NCI-H2196 treated with DMSO at 0.1 percent for 48 hours (cell line): ENCODE measurements around the gene MAP2K4.
"Not testable (repeated sequence)": the region's sequence is repeated elsewhere in the genome, so short reads cannot be mapped to it uniquely, and the experiment has no call there.

Experiments used
- DNase-seq: peaks from one replicate; lab custom pipeline; 2025; ENCODE audit not compliant: unreplicated experiment; lab: John Stamatoyannopoulos, UW

MAP2K4 gene

DNA sequence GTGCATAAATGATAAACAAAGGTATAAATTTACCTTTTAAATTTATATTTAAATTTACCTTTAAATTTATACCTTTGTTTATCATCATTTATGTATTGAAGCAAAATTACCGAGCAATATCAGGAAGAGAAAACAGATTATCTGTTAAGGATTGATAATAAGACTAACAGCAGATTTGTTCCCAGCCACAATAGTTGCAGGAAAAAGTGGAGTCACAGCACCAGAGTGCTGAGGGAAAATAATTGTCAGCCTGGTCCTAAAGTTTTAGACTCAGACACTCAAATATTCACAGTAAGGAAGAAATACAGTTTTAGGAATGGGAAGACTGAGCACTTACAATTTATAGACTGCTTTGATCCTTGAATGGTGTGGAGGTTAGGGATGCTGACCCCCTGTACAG, 117.2 kb downstream of the MAP2K4 start:
- no peak for DNase-seq

DNA sequence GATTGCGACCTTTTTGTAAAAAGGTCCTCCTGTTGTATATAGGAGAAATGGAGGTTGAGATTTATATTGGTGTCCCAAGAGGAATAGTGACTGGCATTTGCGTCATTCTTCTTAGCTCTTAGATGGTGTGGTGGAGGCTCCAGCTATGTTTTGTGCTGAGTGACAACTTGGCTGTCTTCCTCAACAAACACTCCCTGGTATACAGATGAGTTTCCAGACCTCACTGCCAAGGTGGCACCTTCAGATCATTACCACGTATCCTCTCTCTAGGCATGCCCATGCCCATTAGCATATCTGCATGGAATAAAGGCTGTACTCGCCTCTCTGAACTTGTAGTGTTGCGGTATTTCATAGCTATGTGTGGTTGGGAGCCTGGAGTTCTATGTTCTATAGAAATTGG, 120.0 kb downstream of the MAP2K4 start:
- no peak for DNase-seq

DNA sequence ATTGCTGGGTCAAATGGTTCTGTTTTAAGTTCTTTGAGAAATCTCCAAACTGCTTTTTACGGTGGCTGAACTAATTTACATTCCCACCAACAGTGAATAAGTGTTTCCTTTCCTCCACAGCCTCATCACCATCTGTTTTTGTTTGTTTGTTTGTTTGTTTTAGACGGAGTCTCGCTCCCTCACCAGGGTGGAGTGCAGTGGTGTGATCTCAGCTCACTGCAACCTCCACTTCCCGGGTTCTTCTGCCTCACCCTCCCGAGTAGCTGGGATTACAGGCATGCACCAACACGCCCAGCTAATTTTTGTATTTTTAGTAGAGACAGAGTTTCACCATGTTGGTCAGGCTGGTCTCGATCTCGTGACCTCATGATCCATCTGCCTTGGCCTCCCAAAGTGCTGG, 141.5 kb downstream of the MAP2K4 start:
- DNase-seq: not testable (repeated sequence)

DNA sequence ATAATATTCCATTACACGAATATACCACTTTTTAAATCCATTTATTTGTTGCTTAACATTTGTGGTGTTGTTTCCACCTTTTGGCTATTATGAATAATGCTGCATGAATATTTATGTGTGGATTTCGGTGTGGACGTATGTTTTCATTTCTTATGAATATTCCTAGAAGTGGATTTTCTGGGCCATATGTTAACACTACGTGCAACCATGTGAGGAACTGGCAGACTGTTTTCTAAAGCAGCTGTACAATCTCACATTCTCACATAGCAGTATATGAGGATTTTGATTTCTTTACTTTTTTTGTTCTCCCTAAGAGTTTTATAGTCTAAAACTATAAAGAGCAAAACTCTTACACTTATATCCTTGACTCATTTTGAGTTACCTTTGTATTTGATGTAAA, 143.4 kb downstream of the MAP2K4 start:
- no peak for DNase-seq

DNA sequence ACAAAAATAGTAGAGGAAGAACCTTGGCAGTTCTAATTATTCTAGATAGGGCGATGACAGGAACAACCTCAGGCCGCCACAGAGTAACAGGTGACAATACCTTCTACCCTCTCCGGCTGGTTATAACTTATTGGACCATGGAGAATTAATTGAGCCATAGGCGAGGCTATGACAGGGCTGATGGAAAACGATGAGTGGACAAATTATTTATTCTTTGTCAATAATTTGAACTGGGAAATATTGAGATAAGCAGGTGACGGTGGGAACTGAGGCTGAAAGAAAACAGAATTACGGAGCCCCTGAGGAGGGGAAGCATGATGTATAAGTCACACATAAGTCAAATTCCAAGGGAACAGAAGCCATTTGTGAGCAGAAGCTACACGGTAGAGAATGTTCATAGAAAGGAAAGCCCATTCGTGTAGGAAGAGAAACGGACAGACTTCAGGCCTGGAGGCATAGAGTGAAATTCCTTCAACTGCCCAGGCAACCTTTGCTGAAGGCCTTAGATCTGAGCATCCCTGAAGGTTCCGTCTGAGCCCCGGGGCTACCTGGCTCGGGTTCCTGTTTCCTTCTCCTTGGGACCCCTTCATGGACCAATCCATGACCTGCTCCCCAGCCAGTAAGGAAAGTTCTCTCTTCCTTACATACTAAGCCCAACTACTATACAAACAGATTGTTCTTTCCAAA, 158.1 kb downstream of the MAP2K4 start:
- DNase-seq: no peak

DNA sequence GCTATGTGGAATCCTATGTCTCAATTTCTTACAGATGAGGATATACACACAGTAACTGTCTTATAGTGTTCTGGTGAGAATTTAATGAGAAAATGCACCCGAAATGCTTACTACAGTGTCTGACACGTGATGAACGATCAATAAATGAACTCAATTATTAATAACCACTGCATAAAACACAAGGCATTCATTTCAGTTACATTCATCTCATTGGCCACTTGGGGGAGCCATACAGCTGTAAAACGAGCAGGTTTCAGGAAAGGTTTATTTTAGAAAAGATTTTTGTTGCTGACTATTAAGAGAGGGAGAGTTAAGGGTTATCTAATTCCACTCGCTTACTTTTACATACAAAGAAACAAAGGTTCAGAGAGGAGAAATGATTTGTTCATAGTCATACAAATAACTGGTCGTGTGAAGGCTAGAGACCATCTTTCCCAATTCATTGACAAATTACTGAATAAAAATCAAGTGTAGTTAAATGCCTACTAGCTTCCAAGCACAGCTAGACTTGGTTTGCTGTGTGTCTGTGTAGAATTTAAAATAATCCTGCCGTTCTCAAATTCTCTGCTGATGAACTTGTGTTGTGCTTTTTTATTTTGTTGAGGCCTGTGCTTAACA, 160.1 kb downstream of the MAP2K4 start:
- DNase-seq: no peak

DNA sequence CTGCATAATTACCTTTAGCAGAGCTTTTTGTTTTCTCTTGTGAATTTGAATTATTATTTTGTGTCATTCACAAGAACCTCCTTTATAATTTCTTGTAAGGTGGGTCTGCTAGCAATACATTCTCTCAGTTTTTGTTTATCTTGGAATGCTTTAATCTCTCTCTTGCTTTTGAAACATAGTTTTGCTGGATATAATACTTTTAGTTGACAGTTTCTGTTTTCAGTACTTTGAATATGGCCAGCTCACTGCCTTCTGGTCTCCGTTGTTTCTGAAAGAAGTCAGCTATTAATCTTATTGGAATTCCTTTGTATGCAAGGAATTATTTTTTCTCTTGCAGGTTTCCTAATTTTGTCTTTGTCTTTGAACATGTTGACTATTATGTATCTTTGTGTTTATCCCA, 167.0 kb downstream of the MAP2K4 start:
- no peak for DNase-seq

DNA sequence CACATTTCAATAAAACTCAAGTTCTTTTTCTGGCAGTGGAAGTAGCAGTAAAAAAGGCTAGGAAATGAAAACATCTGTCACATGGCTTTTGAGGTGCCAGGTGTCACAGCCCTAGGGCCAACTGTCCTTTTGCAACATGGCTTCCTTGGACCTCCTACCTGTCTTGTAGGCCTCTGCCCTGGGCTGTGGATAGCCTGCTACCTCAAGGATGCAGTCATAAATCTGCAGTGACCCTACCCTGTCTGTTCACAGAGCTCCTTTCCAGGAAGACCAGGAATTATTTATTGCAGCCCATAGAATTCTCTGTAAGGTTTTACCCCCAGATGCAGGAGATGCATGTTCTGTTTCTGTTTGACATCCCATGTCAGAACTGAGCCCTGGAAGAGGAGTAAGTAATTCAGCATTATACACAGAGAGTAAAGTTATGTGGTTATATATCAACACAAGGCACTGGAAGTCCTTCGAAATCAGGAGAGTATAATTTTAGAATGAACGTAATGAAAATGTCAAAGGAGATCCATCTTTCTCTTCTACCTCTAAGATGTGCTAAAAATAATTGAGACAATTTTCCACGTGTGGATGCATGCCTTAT, 172.6 kb downstream of the MAP2K4 start:
- DNase-seq: no peak
